ENCODE results near the gene SLC1A7. TPM values are rescaled to one million over a fixed set of nuclear protein-coding genes. Genes with fewer than 3 reads are reported as not detected.

Gene SLC1A7
- total and polyA plus RNA-seq, 2 of the 13 experiments (the other 11 are each of a cell fraction or from before 2014, with no cell fraction given) = 0.04 to 2.0 TPM

DNA sequence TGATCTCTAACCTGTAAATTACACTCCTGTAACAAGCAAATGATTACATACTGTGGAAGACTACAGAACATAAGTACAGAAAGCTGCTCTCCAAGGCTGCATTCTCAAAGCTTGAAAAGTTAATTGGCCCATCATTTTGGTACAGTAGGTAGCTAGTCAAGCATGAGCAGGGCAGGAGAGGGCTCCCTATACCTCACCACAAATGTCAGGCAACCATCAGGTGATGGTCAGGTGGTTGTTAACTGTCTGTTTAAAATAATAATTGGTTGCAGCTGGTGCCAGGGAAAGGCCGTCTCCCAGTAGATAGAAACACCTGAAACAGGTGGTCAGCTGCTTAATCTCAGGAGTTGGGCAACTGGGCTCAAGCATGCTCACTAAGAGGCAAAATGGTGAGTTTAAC is 13.1 kb upstream of the SLC1A7 start (continued):
- 0 out of 2 replicates have a peak, but pooled peaks have one; percentile 12 for TF ChIP-seq HOXA3 (CRISPR knock-in tag; IDR thresholded peaks at IDR 0.05)

DNA sequence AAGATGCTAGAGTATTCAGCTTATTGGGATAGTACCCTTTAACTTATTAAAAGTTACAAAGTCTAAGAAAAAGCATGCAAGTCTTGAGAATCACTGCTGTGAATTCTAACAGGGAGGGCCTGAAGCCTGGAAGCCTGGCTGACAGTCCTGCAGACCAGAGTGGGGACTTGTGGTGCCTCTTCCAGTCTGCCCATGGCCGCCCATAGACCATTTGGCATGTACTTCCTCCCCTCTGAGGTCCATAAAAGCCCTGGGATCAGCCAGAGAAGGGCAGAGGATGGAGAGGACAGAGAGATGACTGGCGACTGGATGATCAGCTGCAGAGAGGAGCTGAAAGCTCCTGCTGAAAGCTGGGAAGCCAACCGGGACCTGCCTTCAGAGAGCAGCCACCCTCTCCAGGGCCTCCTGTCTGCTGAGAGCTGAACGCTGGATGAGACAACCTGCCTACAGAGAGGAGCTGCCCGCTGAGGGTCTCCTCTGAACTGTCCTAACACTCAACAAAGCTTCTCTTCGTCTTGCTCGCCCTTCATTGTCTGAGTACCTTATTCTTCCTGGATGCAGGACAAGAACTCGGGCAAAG is 12.5 kb upstream of the SLC1A7 start:
- CTCF ChIA-PET (ENCODE audit: low intra/inter-chr PET ratio, low total read pairs) = no interaction called here
- H3K79me2 ChIP-seq (ENCODE audit: insufficient read depth, low read length) = no peaks in the 10 kb centered on the region
- 22% methylated on average over 5 of the region's 8 CpGs for WGBS (ENCODE audit: low lambda C conversion rate)
- peaks cover 66% of the 10 kb centered on the region for H3K4me1 ChIP-seq (ENCODE audit: insufficient read depth, low read length)
- no peak for DNase-seq (ENCODE audit: low spot score)
- peak overlapping the region in 1 of 3 experiments; percentile 41; a peak in 3 of 6 replicates for H3K4me3 ChIP-seq (replicated peaks in 1 of 3; ENCODE audit: insufficient read depth in 1 of 3, low read depth in 2 of 3, low read length in 3 of 3)
- ATAC-seq = peak; percentile 93
- peak overlapping the region; percentile 77 for H2AFZ ChIP-seq (ENCODE audit: low read length)
- H4K20me1 ChIP-seq (ENCODE audit: insufficient read depth, low read length) = no peaks in the 10 kb centered on the region
- intact Hi-C loops (cut with micrococcal nuclease; ENCODE audit: unreplicated experiment) (no loop called here), in situ Hi-C loops (cut with HindIII; ENCODE audit: extremely low pct_ligation_motif_present, low pct_unique_long_range_greater_than_20kb) (no loop called here)
- POLR2A ChIA-PET = interaction anchor here (0.8 to 2.9 kb wide), 5 partner anchors 9 to 34 kb away, joined by 3 to 17 read pairs (median 6); no protein-coding TSS in a partner anchor
- no peaks in the 10 kb centered on the region for H3K9me3 ChIP-seq (ENCODE audit: low read length)
- H3K9ac ChIP-seq (ENCODE audit: insufficient read depth, low read depth, low read length) = peak overlapping the region; percentile 42; the same call in 1 of the 2 replicates
- no peak for FAIRE-seq
- no TSS peak for BruUV-seq (replicated peaks)
- peak overlapping the region; percentile 41 for H3K27ac ChIP-seq (ENCODE audit: extremely low read length, insufficient read depth, low read length)
- H3K27me3 ChIP-seq (ENCODE audit: control insufficient read depth in 1 of 2, insufficient read depth in 2 of 2, low read length in 2 of 2) = peaks cover 0 to 1% of the 10 kb centered on the region in 2 experiments; a peak in 1 of 5 replicates
- peak overlapping the region; percentile 69 for H3K4me2 ChIP-seq (ENCODE audit: low read depth, low read length)
- no peaks in the 10 kb centered on the region for H3K36me3 ChIP-seq (replicated peaks in 1 of 2; ENCODE audit: control insufficient read depth in 1 of 2, insufficient read depth in 2 of 2, low read length in 2 of 2)
- TF ChIP-seq, protein P1, sequence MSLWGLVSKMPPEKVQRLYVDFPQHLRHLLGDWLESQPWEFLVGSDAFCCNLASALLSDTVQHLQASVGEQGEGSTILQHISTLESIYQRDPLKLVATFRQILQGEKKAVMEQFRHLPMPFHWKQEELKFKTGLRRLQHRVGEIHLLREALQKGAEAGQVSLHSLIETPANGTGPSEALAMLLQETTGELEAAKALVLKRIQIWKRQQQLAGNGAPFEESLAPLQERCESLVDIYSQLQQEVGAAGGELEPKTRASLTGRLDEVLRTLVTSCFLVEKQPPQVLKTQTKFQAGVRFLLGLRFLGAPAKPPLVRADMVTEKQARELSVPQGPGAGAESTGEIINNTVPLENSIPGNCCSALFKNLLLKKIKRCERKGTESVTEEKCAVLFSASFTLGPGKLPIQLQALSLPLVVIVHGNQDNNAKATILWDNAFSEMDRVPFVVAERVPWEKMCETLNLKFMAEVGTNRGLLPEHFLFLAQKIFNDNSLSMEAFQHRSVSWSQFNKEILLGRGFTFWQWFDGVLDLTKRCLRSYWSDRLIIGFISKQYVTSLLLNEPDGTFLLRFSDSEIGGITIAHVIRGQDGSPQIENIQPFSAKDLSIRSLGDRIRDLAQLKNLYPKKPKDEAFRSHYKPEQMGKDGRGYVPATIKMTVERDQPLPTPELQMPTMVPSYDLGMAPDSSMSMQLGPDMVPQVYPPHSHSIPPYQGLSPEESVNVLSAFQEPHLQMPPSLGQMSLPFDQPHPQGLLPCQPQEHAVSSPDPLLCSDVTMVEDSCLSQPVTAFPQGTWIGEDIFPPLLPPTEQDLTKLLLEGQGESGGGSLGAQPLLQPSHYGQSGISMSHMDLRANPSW (CRISPR knock-in tag; IDR thresholded peaks at IDR 0.05; ENCODE audit: borderline replicate concordance) = no peak
- TF ChIP-seq ZNF501 (CRISPR knock-in tag; IDR thresholded peaks at IDR 0.05) (peak; percentile 57; the same call in 1 of the 2 replicates), ERF (CRISPR knock-in tag; IDR thresholded peaks at IDR 0.05) (peak; percentile 37; the same call in 1 of the 2 replicates), PHB2 (IDR thresholded peaks at IDR 0.05; ENCODE audit: partially characterized antibody) (no peak), ZFP36L1 (CRISPR knock-in tag; IDR thresholded peaks at IDR 0.05) (peak; percentile 44; the same call in 1 of the 2 replicates), ZNF101 (CRISPR knock-in tag; IDR thresholded peaks at IDR 0.05; ENCODE audit: borderline replicate concordance, low read depth) (no peak), TCF7 (IDR thresholded peaks at IDR 0.05; ENCODE audit: low read depth) (no peak), ZNF264 (CRISPR knock-in tag; IDR thresholded peaks at IDR 0.05) (no peak), ZNF230 (CRISPR knock-in tag; IDR thresholded peaks at IDR 0.05) (no peak), ZNF567 (CRISPR knock-in tag; IDR thresholded peaks at IDR 0.05; ENCODE audit: borderline replicate concordance) (no peak), ZNF816 (CRISPR knock-in tag; IDR thresholded peaks at IDR 0.05; ENCODE audit: borderline replicate concordance) (no peak), IKZF5 (CRISPR knock-in tag; IDR thresholded peaks at IDR 0.05) (0 out of 2 replicates have a peak, but pooled peaks have one; percentile 26), YEATS2 (CRISPR knock-in tag; IDR thresholded peaks at IDR 0.05; ENCODE audit: borderline replicate concordance) (no peak), TOPORS (CRISPR knock-in tag; IDR thresholded peaks at IDR 0.05) (no peak)
- TF ChIP-seq, protein P2, sequence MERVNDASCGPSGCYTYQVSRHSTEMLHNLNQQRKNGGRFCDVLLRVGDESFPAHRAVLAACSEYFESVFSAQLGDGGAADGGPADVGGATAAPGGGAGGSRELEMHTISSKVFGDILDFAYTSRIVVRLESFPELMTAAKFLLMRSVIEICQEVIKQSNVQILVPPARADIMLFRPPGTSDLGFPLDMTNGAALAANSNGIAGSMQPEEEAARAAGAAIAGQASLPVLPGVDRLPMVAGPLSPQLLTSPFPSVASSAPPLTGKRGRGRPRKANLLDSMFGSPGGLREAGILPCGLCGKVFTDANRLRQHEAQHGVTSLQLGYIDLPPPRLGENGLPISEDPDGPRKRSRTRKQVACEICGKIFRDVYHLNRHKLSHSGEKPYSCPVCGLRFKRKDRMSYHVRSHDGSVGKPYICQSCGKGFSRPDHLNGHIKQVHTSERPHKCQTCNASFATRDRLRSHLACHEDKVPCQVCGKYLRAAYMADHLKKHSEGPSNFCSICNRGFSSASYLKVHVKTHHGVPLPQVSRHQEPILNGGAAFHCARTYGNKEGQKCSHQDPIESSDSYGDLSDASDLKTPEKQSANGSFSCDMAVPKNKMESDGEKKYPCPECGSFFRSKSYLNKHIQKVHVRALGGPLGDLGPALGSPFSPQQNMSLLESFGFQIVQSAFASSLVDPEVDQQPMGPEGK (CRISPR knock-in tag; IDR thresholded peaks at IDR 0.05) = no peak
- TF ChIP-seq, protein P3, sequence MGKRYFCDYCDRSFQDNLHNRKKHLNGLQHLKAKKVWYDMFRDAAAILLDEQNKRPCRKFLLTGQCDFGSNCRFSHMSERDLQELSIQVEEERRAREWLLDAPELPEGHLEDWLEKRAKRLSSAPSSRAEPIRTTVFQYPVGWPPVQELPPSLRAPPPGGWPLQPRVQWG (CRISPR knock-in tag; IDR thresholded peaks at IDR 0.05; ENCODE audit: borderline replicate concordance, low read depth) = no peak

Data from HepG2 (cell line).